DMS153 (cell line): Measurements from ENCODE around the gene PEX1.
"Not testable (repeated sequence)": the region's sequence is repeated elsewhere in the genome, so short reads cannot be mapped to it uniquely, and the experiment has no call there.

Experiments
- DNase-seq: peaks from one replicate; lab custom pipeline; 2025; lab: John Stamatoyannopoulos, UW

Gene PEX1

DNA sequence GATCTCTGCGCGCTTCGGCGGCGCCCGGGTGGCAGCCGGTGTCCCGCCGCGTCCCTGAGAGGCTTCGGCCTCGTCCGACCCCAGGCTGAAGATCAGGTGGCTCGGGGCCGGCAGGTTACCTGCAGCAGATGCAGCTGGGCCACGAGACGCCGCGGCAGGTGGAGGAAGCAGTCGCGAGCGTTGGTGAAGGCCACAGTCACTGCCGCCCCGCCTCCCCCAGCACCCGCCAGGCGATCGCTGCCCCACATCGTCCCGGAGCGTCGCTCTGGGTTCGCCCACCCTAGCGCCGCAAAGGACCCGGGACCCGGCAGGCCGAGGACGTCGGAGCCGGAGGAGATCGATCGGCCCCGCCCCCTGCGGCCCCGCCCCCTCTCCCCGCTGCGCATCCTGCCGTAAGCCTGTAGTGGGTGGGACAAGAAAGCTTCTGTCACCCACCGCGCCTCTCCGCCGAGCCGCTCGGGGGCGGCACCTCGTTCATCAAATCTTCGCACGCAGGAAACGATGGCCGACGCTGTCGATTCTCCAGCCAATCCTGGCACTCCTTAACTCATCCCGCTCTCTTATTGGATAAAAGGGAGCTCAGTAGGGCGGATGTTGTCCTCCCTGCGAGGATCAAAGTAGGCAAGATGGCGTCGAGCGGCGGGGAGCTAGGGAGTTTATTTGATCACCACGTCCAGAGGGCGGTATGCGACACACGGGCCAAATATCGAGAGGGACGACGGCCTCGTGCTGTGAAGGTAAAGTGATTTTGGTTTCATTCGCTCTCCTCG lies at the start of gene PEX1, which contains the start of gene RBM48:
PEX1 (minus strand) TSS at position 333 of the 770 bp plus-strand sequence; CDS start at position 248, 85 bp downstream.
RBM48 (plus strand) TSS at position 608 of the 770 bp plus-strand sequence; CDS start at position 627, 19 bp downstream.
- peak; percentile 99 for DNase-seq

DNA sequence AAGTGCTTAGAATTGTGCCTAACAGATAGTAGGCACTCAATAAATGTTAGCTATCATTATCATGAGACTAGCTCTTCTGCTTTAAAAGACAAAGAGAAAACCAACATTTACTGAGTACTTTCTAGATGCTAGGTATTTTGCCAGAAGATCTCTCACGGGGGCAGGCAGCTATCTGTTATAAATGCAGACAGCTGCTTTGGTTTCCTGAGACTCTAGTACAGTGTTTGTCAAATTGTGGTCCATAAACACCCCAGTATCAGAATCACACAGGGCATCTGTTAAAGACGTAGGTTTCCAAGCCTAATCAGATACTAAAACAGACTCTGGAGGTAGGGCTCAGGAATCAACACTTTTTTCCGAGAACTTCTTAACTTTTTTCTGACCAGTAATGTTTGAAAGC lies 48.0 kb upstream of the PEX1 start:
- no peak for DNase-seq

DNA sequence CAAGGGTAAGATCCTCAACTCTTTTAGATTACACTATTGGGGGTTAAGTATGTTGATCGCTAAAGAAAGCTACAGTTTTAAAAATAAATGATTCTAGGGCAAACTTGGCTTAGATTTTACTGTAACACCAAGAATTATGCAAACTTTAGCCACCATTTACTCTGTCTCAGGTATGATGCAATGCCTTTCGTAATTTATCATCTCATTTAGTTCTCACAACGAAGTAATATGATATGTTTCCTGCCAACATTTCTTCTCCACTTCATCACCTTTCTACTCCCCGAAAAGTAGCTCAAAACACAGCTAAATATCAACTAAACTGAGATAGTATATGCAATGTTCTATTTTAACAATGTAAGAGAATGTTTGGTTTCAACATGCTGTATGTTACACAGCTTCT lies 40.8 kb upstream of the PEX1 start:
- DNase-seq, result no peak

DNA sequence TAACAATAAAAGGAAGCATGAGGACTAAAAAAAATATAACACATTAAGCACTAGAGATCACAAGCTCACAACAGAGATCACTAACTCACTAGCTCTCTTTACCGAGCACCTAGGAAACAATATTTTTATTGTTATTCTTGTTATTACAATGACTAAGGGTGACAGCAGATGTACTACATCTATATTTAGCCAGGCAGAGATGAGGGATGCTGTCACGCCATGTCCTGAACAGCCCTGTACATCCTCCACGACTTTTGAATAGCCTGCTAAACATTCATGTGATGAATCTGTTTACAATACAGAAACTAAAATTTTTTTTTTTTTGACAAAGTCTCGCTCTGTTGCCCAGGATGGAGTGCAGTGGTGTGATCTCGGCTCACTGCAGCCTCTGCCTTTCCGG lies 39.1 kb upstream of the PEX1 start:
- DNase-seq, result no peak

DNA sequence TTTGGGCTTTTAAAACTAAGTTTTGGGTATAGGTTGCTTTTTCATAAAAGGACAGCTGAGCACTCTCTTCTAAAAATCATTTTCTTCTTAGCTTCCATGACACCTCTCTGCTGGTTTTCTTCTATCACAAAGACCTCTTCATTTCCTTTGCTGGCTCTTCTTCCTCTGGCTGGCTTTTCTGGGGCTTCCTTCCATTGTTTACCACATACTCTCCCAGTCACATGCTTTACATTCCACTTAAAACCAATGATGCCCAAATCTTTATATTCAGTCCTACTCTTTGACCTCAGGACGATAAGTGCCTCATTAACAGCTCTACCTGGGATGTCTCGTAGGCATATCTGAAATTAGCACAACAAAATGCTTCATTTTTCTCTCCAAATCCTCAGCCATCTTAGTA lies 35.0 kb upstream of the PEX1 start:
- DNase-seq, result no peak

DNA sequence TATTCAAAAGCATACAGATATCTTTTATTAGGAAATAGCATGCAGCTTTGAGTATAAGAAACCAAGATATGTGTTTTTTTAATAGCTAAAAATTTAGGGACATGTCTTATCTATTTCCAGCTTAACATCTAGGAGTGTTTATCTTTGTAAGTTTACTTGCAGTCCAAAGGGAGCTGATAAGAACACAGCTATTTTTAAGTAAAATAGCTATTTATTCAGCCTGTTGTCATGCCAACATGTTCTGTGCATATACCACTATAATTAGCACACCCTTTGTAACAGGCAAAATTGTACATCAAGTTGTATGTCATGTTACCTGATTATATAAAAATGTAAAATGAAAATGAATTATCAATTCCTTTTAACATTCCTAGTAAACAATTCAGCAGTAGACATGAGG lies 32.3 kb upstream of the PEX1 start:
- no peak for DNase-seq

DNA sequence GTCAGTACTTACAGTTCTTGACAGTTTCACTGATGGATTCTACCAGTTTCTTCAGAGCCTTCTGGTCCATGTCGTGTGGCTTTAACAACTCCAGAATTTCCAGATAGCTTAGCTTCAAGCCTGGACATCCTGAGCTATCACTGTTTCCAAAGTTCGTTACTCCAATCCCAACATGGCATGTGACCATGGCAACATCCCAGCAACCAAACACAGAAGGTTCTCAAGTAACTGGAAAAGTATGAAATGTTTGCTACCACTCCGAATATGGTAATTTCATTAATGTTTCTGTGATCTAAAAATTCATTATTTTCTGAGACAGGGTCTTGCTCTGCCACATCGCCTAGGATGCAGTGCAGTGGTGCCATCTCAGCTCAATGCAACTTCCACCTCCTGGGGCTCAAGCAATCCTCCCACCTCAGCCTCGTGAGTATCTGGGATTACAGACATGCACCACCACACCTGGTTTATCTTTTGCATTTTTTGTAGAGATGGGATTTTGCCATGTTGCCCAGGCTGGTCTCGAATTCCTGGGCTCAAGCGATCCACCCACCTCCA lies 29.6 kb upstream of the PEX1 start:
- no peak for DNase-seq

DNA sequence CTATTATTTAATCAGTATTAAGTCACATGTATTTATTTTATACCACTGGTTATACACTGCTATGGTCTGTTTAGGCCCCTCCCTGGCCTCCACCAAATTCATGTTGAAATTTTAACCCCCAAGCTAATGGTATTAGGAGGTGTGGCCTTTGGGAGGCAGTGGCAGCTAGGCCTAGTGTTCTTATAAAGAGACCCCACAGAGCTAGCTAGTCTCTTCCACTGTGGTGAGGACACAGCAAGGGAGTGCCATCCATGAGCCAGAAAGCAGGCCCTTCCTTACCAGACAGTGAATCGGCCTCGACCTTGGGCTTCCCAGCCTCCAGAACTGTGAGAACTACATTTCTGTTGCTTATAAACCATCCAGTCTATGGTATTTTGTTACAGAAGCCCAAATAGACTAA lies 28.9 kb upstream of the PEX1 start:
- DNase-seq, result no peak

DNA sequence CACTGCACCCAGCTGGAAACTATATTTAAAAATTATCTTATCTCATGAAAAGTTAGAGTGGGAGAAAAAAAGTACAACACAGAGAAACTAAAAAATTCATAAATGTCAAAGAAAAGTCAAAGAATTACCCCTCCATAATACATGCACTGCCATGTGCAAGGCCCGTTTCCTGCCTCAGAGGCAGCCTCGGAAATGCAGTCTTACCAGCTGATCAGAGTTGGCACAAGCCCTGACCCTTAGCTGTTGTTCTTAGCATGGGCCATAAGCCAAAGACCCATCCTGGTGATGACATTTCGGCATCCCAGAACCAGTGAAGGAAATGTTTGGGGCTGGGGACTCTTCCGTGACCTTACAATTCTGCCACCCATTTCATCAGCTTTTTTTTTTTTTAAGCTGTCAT lies 21.9 kb upstream of the PEX1 start:
- DNase-seq, result no peak

DNA sequence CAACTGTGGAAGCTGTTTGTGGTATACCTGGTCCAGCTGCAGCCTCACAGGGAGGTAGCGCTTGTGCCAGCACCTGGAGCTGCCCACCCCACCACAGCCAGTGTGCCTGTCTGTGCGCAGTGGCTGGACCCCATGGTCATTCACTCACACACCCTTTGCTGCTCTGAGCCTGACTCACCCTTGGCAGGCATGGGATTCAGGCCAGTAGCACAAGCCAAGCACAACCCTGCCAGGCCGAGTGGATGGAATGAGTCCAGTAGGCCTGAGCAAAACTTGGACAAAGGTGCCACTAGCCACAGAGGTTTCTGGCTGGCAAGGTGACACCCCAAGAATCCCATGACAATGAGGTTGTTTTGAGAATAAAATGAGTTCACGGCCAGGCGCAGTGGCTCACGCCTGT lies 19.3 kb upstream of the PEX1 start:
- no peak for DNase-seq

DNA sequence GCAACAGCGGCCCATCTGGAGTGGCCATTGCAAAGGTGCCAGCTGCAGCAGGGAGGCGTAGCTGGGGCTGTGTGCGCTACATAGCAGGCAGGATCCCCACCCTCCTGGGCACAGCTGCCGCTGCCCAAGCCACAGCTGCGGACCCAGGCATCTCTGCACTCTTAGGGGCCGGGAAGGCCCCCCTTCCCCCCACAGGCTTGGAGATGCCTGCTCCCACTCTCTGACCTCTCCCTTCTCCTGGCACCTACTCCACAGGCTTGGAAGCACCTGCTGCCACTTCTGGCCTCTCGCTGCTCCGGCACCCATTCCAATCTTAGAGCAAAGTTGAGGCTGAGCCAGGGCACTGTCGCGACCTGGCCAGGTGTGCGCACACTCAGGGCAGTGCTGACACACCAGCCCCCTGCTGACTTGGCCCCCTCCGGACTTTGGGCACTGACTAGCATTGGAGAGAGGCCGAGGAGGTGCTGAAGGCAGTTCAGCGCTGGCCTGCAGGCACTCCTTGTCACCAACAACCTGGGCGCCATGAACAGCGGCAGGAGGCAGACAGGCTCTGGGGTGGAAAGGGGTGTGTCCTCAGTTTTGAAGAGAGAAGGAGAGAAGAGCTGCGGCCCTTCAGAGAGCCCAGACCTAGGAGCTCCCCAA lies 18.7 kb upstream of the PEX1 start:
- no peak for DNase-seq

DNA sequence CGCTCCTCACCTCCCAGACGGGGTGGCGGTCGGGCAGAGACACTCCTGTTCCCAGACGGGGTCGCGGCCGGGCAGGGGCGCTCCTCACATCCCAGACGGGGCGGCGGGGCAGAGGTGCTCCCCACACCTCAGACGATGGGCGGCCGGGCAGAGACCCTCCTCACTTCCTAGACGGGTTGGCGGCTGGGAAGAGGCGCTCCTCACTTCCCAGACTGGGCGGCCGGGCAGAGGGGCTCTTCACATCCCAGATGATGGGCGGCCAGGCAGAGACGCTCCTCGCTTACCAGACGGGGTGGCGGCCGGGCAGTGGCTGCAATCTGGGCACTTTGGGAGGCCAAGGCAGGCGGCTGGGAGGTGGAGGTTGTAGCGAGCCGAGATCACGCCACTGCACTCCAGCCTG lies 16.8 kb upstream of the PEX1 start:
- DNase-seq, result not testable (repeated sequence)

DNA sequence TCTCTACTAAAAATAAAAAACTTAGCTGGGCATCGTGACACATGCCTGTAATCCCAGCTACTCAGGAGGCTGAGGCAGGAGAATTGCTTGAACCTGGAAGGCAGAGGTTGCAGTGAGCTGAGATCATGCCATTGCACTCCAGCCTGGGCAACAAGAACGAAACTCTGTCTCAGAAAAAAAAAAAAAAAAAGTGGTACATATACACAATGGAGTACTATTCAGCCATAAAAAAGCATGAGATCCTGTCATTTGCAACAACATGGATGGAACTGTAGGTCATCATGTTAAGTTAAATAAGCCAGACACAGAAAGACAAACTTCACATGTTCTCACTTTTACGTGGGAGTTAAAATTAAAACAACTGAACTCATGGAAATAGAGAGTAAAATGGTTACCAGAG lies 15.2 kb upstream of the PEX1 start:
- DNase-seq, result not testable (repeated sequence)

DNA sequence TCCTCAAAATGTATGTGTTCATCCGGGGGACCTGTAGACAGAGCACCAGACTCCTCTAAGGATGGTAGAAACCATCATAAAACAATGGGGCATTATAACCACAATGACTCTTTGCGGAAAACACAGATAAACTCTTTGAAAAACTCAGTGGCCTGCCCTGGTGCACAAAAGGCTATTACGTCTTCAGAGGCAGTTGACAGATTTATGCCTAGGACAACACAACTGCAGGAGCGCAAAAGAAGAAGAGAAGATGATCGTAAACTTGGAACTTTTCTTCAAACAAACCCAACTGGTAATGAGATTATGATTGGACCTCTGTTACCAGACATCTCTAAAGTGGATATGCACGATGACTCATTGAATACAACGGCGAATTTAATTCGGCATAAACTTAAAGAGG lies 6.3 kb upstream of the PEX1 start:
- DNase-seq, result no peak

DNA sequence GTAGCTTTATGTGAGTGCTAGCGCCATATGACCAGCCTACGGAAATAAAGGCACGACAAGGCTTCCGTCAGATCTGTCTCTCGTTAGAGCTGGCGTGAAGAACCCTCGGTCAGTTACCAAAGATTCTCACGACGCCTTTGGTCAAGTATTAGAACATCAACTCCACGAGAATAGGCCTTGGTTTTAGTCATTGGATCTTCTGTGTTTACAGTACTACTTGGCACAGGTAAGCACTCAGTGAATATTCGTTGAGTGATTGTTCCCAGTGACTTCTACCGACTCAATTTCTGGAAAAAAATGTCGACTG lies 591 bp upstream of the PEX1 start:
- no peak for DNase-seq

DNA sequence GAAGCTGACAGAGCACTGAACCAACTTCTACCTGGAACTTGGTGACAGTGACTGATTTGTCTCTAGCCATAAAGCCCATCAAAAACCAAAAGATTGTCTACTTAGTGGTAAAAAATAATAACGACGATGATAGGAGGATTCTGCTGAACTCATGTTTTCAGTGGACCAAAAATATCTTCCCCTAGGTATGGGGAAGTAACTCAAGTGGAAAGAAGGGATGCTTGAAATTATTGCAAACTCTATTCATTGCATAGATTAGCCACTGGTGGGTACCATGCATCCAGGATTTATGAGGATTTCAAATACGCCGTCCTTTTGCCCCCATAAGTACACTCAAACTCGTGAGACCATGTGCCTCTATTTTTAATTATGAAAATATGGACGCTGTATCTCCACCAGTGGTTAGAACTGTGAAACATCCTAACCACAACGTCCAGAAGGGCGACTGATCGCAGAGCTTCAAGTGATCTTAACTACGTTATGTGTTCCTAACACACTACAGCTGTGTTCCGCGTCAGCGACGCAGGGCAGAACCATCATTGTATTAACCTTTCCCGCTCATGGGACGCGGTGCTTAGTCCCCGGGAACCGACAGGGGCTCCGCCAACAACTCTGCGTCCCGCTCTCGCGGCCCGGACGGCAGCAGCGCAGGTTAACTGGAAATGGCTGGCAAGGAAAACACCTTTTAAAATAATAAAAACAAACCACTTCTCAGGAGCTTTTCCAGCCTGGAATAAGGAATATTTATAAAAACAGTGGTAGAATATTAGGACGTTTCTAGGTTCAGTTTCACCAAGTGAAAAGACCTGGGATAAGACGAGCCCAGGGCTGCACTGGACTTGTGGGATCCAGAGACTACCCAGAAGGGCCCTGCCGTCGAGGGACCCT lies 776 bp downstream of the PEX1 start:
- DNase-seq, result peak; percentile 24

DNA sequence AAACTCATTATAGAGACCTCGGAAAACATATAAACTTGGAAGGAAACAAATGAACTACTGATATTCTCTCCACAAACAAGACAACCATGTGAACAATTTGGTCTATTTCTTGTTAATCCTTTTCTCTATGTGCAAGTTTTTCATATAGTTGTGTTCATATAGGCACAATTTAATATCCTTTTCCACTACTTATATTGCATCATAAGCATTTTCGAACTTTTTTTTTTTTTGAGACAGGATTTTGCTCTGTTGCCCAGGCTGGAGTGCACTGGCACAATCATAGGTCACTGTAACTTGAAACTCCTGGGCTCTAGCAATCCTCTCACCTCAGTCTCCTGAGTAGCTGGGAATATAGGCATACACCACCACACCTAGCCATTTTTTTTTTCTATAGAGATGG lies 5.2 kb downstream of the PEX1 start:
- no peak for DNase-seq

DNA sequence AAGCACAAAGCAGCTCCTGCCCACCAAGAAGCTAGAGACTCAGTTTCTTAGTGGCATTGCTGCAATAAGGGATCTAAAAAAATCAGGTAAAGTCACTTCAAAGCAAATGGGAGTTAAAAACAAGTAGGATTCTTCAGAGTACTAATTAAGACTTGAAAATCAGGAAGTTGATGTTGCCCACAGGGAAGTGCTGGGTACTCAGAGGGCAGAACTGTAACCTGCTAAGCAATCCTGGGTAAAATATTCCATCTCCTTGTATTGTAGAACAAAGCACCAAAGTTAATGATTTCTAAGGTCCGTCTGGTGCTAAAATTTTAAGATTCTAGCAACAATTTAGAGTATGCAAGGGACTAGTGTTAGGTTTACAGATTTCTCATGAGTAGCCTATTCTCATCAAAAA lies 8.3 kb downstream of the PEX1 start:
- no peak for DNase-seq

DNA sequence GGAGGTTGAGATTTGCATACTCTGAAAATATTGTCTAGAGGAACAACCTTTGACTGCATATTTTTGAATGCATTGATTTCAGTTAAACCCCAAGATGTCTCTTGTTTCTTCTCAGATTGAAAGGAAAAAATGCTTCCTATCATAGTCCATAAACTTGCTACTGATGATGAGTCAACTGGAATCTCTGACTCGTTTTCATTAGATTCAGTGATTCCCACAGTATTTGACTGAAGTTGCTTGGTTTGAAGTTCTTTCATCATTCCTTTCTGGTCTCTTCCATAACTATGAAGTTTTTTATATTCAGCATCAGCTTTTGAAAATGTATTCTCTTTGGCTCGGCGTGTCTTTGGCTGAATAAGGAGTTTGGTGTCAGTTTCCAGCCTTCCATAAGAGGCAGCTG lies 10.7 kb downstream of the PEX1 start:
- no peak for DNase-seq

DNA sequence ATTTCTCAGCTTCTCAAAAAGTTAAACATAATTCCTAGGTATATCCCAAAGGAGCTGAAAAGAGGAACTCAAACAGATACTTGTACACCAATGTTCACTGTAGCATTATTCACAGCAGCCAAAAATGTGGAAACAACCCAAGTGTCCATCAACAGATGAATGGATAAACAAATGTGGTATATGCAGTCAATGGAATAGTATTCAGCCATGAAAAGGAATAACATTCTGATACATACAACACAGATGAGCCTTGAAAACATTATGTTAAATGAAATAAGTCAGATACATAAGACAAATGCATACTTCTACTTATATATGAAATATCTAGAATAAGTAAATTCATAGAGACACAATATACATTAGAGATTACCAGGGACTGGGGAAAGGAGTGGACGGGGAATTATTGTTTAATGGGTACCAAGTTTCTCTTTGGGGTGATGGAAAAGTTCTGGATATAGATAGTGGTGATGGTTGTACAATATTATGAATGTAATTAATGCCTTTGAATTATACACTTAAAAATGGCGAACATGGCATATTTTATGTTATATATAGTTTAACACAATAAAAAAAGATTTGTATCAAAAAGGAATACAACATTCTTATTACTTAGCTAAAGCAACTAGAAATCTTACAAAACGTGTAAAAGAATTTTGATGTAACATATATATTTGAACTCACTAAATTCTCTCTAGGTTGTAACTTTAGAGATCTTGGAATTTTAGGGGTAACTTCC lies 15.0 kb downstream of the PEX1 start:
- no peak for DNase-seq

DNA sequence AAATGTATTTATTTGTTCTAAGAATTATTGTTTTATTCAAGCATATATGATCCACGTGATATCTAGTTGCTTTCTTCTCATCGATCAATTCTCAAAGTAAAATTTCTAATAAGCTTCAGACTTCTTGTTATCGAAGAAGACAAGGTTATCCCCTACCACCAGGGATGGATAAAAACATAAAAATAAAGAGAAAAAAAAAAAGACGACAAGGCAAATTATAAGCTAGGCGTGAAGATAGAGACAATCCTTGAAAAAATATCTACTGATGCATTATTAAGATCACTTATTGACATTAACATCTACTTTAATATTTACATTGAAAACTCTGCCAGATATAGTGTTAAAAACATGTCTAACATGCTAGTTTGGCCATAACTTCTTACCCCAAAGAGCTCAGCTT lies 19.4 kb downstream of the PEX1 start:
- DNase-seq, result no peak

DNA sequence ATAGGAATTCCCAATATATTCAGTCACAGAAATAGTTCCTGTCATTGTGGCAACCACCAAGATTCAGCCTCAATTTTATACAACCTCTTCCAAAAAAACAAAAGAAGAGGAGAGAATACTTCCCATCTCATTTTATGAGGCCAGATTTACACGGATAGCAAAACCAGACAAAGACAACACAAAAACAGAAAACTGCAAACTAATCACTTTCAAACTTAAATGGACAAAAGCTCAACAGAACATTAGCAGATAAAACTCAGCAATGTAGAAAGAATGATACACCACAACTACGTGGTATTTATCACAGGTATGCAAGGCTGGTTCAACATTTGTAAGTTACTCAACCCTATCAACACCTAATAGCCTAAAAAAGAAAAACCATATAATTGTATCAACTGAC lies 22.0 kb downstream of the PEX1 start:
- DNase-seq, result no peak
